Gastrocnemius medialis (tissue), 4 donors: ENCODE results near the gene CYB5R3. TPM values are rescaled to one million over a fixed set of nuclear protein-coding genes. Genes with fewer than 3 reads are reported as not detected.
A peak's percentile ranks its signal among the peaks of the same experiment; 100 is the strongest.

Source experiments
- ATAC-seq, 2 donors: fragments of 150-250 bp; one replicate each; pipeline ENCODE4 v1.9.1; 2016
- DNase-seq, 2 donors: peaks; one replicate each; pipeline ENCODE4 v3.0.0-alpha.2; 2019
- H3K27ac ChIP-seq, 4 donors: fragments of 200-600 bp; sonication (generic); 1 replicate in 1 of 4; 2 replicates in 3 of 4; pipeline ENCODE4 v1.5.1; 2016 to 2018; ENCODE audit warnings: mild to moderate bottlenecking in 2 of 4, moderate library complexity in 1 of 4
- H3K27me3 ChIP-seq, 3 donors: fragments of 200-600 bp; sonication (generic) in 2 of 3; 1 replicate in 1 of 3; 2 replicates in 2 of 3; pipeline versions ENCODE4 v1.5.1 to v1.6.0; 2016 to 2019; ENCODE audit warnings: mild to moderate bottlenecking in 1 of 3, moderate library complexity in 1 of 3
- H3K36me3 ChIP-seq, 2 donors: fragments of 200-600 bp; sonication (generic) in 1 of 2; one replicate each; pipeline ENCODE4 v1.5.1; 2017 to 2018
- H3K4me1 ChIP-seq, 2 donors: fragments of 200-600 bp; sonication (generic) in 1 of 2; one replicate each; pipeline ENCODE4 v1.5.1; 2016 to 2017; ENCODE audit warnings: mild to moderate bottlenecking in 2 of 2
- H3K4me3 ChIP-seq, 4 donors: fragments of 200-600 bp; sonication (generic) in 3 of 4; 1 replicate in 1 of 4; 2 replicates in 3 of 4; pipeline ENCODE4 v1.5.1; 2016 to 2019; ENCODE audit warnings: mild to moderate bottlenecking in 2 of 4
- H3K9me3 ChIP-seq, 3 donors: fragments of 200-600 bp; sonication (generic) in 2 of 3; 1 replicate in 1 of 3; 2 replicates in 2 of 3; pipeline ENCODE4 v1.5.1; 2016 to 2019
- CTCF ChIP-seq, 5 experiments: fragments of 450-650 bp in 3 of 5; fragments of 200-600 bp in 2 of 5; sonication (generic) in 2 of 5; IDR thresholded peaks in 4 of 5; conservative IDR thresholded peaks in 1 of 5; 1 replicate in 4 of 5; 2 replicates in 1 of 5; pipeline ENCODE4 v1.5.1; 2016 to 2019; ENCODE audit warnings: antibody characterized with exemption in 5 of 5, mild to moderate bottlenecking in 3 of 5, moderate library complexity in 3 of 5
- POLR2A ChIP-seq, 2 donors: fragments of 450-650 bp; IDR thresholded peaks; one replicate each; pipeline ENCODE4 v1.6.1; 2017; ENCODE audit warnings: antibody characterized with exemption in 2 of 2, mild to moderate bottlenecking in 2 of 2, moderate library complexity in 2 of 2
- in situ Hi-C, 4 donors: fragments of 200-750 bp; cut with MboI; loops; one replicate each; pipeline versions ENCODE4 v1.15.0 to v1.8.0; 2017; ENCODE audit warnings: low sequenced_read_pairs in 4 of 4
- intact Hi-C: fragments of 100-400 bp; cut with DNase I; formaldehyde crosslinking; loops from one replicate; pipeline ENCODE4 v1.15.1; 2023; ENCODE audit warnings: low total_unique reads
- total RNA-seq, 4 donors: library from RNA; depleted of rRNA; stranded (reverse); fragments of >200 nt; gene quantifications; one replicate each; pipeline versions ENCODE4 v1.1.0 to v1.2.3, GENCODE V29; 2016

The CYB5R3 gene
- total RNA-seq, 4 donors from 2014 or later, result 44.3 to 163 (median 105) TPM

- no peaks in the 10 kb centered on the region for H3K9me3 ChIP-seq
- in situ Hi-C loops, result no loop called here
- H3K27ac ChIP-seq, result peak overlapping the region; percentile 91 to 99 (median 97)
- H3K27me3 ChIP-seq, result no peaks in the 10 kb centered on the region
- H3K36me3 ChIP-seq, result no peaks in the 10 kb centered on the region
- TF ChIP-seq CTCF (IDR thresholded peaks at IDR 0.05 in 4 of 5, conservative IDR thresholded peaks at IDR 0.05 in 1 of 5) (no peak), POLR2A (IDR thresholded peaks at IDR 0.05) (no peak)
- ATAC-seq (no peak), DNase-seq (peak; percentile 55 to 63)
- no peak overlapping the region for H3K4me3 ChIP-seq
- intact Hi-C loops, result loop anchor here (5.0 kb wide), 1 partner anchor 37 kb away; the partner anchor contains the start of gene CYB5R3
- H3K4me1 ChIP-seq, result peaks cover 80 to 85% of the 10 kb centered on the region in 2 donors
These were observed 35.4 kb upstream of the CYB5R3 start for GRCh38 chr22:42684462-42685195.

- no peaks in the 10 kb centered on the region for H3K36me3 ChIP-seq
- intact Hi-C loops (no loop called here), in situ Hi-C loops (no loop called here)
- ATAC-seq (no peak), DNase-seq (peak in 1 of 2 donors; percentile 71)
- TF ChIP-seq CTCF (IDR thresholded peaks at IDR 0.05 in 4 of 5, conservative IDR thresholded peaks at IDR 0.05 in 1 of 5), result no peak
- TF ChIP-seq POLR2A (IDR thresholded peaks at IDR 0.05), result no peak
- peaks cover 71 to 76% of the 10 kb centered on the region in 2 donors for H3K4me1 ChIP-seq
- no peaks in the 10 kb centered on the region for H3K9me3 ChIP-seq
- no peak overlapping the region for H3K4me3 ChIP-seq
- peak overlapping the region; percentile 91 to 99 (median 97) for H3K27ac ChIP-seq
- H3K27me3 ChIP-seq, result no peaks in the 10 kb centered on the region
These were observed 34.5 kb upstream of the CYB5R3 start for GRCh38 chr22:42683578-42684283.

- Histone ChIP-seq H3K9me3 (no peaks in the 10 kb centered on the region), H3K36me3 (no peaks in the 10 kb centered on the region), H3K27me3 (no peaks in the 10 kb centered on the region), H3K27ac (peak overlapping the region; percentile 91 to 99 (median 97)), H3K4me3 (no peak overlapping the region), H3K4me1 (peaks cover 63 to 71% of the 10 kb centered on the region in 2 donors)
- TF ChIP-seq POLR2A (IDR thresholded peaks at IDR 0.05) (no peak), CTCF (IDR thresholded peaks at IDR 0.05 in 4 of 5, conservative IDR thresholded peaks at IDR 0.05 in 1 of 5) (no peak)
- in situ Hi-C loops, result no loop called here
- DNase-seq (no peak), ATAC-seq (no peak)
- intact Hi-C loops, result no loop called here
These were observed 33.1 kb upstream of the CYB5R3 start for GRCh38 chr22:42682113-42682851.

GRCh38 chr22:42680648-42681047 lies 31.5 kb upstream of the CYB5R3 start:
- H3K27ac ChIP-seq, result peak overlapping the region in 3 of 4 donors; percentile 24 to 58 (median 31)
- ATAC-seq (peak; percentile 26 to 57), DNase-seq (peak in 1 of 2 donors; percentile 58)
- H3K4me1 ChIP-seq, result peaks cover 56 to 66% of the 10 kb centered on the region in 2 donors
- intact Hi-C loops, result no loop called here
- no peaks in the 10 kb centered on the region for H3K27me3 ChIP-seq
- no peak for TF ChIP-seq CTCF (IDR thresholded peaks at IDR 0.05 in 4 of 5, conservative IDR thresholded peaks at IDR 0.05 in 1 of 5)
- TF ChIP-seq POLR2A (IDR thresholded peaks at IDR 0.05), result no peak
- no peaks in the 10 kb centered on the region for H3K9me3 ChIP-seq
- in situ Hi-C loops, result no loop called here
- no peaks in the 10 kb centered on the region for H3K36me3 ChIP-seq
- H3K4me3 ChIP-seq, result no peak overlapping the region
